ENCODE measurements around the gene NCEH1. TPM values are rescaled to one million over a fixed set of nuclear protein-coding genes. Genes with fewer than 3 reads are reported as not detected.

Gene NCEH1
- total and polyA plus RNA-seq, 10 of the 15 experiments (the other 5 are each of a cell fraction or from before 2014, with no cell fraction given) = 1.8 to 8.1 (median 4.5) TPM

DNA sequence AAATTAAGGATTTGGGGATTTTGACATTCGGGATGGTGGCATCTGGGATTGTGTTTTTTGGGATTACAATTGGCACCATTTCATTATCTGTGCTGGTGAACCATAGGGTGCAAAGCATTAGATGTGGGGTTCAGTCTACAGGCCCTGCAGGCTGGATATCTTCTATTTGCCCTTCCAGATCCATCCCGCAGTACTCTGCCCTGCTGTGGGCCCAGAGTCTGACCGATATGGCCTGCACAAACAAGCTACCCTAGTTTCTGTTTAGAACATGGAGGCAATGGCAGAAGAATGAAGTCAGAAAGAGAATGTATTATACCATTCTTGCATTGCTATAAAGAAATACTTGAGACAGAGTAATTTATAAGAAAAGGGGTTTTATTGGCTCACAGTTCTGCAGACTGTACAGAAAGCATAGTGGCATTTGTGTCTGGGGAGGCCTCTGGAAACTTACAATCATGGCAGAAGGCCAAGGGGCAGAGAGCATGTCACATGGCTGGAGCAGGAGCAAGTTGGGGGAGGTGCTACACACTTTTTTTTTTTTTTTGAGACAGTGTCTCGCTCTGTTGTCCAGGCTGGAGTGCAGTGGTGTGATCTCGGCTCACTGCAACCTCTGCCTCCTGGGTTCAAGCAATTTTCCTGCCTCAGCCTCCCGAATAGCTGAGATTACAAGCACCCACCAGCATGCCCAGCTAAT is 93.7 kb downstream of the NCEH1 start:
- intact Hi-C loops (cut with micrococcal nuclease; ENCODE audit: unreplicated experiment) = no loop called here
- CTCF ChIA-PET = interaction anchor here (1.0 to 1.2 kb wide), 3 partner anchors 9 to 156 kb away, joined by 3 read pairs; no protein-coding TSS in a partner anchor
- RAD21 ChIA-PET (ENCODE audit: unreplicated experiment) = interaction anchor here (1.2 to 1.6 kb wide), 2 partner anchors 21 kb away, joined by 3 to 4 read pairs; no protein-coding TSS in a partner anchor

More for the DNA sequence above, 93.7 kb downstream of the NCEH1 start:
- Histone ChIP-seq H3K79me2 (ENCODE audit: control insufficient read depth, insufficient read depth, low read length) (no peaks in the 10 kb centered on the region), H2AFZ (ENCODE audit: control insufficient read depth, low read depth, low read length) (no peak overlapping the region), H3K9me3 (replicated peaks; ENCODE audit: control insufficient read depth, insufficient read depth, low read length) (peaks cover 12% of the 10 kb centered on the region; the same call in 2 of the 3 replicates), H3K36me3 (ENCODE audit: control insufficient read depth in 2 of 2, insufficient read depth in 2 of 2, low read length in 1 of 2) (no peaks in the 10 kb centered on the region), H3K4me1 (ENCODE audit: control insufficient read depth, insufficient read depth, low read length) (peaks cover 3% of the 10 kb centered on the region; the same call in 1 of the 2 replicates), H3K27ac (ENCODE audit: control insufficient read depth, insufficient read depth) (no peak overlapping the region), H3K27me3 (replicated peaks in 1 of 2; ENCODE audit: control insufficient read depth in 2 of 2, insufficient read depth in 2 of 2, low read length in 1 of 2) (no peaks in the 10 kb centered on the region), H4K20me1 (ENCODE audit: control insufficient read depth, insufficient read depth) (no peaks in the 10 kb centered on the region), H3K4me2 (ENCODE audit: control insufficient read depth, insufficient read depth) (no peak overlapping the region), H3K9ac (ENCODE audit: control insufficient read depth, insufficient read depth, low read length) (no peak overlapping the region), H3K4me3 (no peak overlapping the region)
- TF ChIP-seq POLR2AphosphoS2 (IDR thresholded peaks at IDR 0.05; ENCODE audit: low read depth, low read length) (no peak), ZNF24 (IDR thresholded peaks at IDR 0.05) (no peak), BMI1 (IDR thresholded peaks at IDR 0.05; ENCODE audit: borderline replicate concordance) (no peak), IKZF1 (conservative IDR thresholded peaks at IDR 0.05) (no peak), ETV6 (conservative IDR thresholded peaks at IDR 0.05 in 1 of 2, IDR thresholded peaks at IDR 0.05 in 1 of 2; ENCODE audit: borderline replicate concordance in 1 of 2, low read depth in 1 of 2) (no peak), HCFC1 (IDR thresholded peaks at IDR 0.05; ENCODE audit: low read length) (no peak), PAX5 (IDR thresholded peaks at IDR 0.05; ENCODE audit: borderline replicate concordance, low read depth, low read length) (no peak), RAD51 (IDR thresholded peaks at IDR 0.05) (no peak)
- TF ChIP-seq, protein P1, sequence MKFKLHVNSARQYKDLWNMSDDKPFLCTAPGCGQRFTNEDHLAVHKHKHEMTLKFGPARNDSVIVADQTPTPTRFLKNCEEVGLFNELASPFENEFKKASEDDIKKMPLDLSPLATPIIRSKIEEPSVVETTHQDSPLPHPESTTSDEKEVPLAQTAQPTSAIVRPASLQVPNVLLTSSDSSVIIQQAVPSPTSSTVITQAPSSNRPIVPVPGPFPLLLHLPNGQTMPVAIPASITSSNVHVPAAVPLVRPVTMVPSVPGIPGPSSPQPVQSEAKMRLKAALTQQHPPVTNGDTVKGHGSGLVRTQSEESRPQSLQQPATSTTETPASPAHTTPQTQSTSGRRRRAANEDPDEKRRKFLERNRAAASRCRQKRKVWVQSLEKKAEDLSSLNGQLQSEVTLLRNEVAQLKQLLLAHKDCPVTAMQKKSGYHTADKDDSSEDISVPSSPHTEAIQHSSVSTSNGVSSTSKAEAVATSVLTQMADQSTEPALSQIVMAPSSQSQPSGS (IDR thresholded peaks at IDR 0.05; ENCODE audit: low read length) = no peak
- TF ChIP-seq, protein P2, sequence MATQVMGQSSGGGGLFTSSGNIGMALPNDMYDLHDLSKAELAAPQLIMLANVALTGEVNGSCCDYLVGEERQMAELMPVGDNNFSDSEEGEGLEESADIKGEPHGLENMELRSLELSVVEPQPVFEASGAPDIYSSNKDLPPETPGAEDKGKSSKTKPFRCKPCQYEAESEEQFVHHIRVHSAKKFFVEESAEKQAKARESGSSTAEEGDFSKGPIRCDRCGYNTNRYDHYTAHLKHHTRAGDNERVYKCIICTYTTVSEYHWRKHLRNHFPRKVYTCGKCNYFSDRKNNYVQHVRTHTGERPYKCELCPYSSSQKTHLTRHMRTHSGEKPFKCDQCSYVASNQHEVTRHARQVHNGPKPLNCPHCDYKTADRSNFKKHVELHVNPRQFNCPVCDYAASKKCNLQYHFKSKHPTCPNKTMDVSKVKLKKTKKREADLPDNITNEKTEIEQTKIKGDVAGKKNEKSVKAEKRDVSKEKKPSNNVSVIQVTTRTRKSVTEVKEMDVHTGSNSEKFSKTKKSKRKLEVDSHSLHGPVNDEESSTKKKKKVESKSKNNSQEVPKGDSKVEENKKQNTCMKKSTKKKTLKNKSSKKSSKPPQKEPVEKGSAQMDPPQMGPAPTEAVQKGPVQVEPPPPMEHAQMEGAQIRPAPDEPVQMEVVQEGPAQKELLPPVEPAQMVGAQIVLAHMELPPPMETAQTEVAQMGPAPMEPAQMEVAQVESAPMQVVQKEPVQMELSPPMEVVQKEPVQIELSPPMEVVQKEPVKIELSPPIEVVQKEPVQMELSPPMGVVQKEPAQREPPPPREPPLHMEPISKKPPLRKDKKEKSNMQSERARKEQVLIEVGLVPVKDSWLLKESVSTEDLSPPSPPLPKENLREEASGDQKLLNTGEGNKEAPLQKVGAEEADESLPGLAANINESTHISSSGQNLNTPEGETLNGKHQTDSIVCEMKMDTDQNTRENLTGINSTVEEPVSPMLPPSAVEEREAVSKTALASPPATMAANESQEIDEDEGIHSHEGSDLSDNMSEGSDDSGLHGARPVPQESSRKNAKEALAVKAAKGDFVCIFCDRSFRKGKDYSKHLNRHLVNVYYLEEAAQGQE (IDR thresholded peaks at IDR 0.05; ENCODE audit: low read depth, low read length) = no peak
- TF ChIP-seq, protein P3, sequence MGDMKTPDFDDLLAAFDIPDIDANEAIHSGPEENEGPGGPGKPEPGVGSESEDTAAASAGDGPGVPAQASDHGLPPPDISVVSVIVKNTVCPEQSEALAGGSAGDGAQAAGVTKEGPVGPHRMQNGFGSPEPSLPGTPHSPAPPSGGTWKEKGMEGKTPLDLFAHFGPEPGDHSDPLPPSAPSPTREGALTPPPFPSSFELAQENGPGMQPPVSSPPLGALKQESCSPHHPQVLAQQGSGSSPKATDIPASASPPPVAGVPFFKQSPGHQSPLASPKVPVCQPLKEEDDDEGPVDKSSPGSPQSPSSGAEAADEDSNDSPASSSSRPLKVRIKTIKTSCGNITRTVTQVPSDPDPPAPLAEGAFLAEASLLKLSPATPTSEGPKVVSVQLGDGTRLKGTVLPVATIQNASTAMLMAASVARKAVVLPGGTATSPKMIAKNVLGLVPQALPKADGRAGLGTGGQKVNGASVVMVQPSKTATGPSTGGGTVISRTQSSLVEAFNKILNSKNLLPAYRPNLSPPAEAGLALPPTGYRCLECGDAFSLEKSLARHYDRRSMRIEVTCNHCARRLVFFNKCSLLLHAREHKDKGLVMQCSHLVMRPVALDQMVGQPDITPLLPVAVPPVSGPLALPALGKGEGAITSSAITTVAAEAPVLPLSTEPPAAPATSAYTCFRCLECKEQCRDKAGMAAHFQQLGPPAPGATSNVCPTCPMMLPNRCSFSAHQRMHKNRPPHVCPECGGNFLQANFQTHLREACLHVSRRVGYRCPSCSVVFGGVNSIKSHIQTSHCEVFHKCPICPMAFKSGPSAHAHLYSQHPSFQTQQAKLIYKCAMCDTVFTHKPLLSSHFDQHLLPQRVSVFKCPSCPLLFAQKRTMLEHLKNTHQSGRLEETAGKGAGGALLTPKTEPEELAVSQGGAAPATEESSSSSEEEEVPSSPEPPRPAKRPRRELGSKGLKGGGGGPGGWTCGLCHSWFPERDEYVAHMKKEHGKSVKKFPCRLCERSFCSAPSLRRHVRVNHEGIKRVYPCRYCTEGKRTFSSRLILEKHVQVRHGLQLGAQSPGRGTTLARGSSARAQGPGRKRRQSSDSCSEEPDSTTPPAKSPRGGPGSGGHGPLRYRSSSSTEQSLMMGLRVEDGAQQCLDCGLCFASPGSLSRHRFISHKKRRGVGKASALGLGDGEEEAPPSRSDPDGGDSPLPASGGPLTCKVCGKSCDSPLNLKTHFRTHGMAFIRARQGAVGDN (IDR thresholded peaks at IDR 0.05) = no peak
- WGBS (ENCODE audit: insufficient coverage, insufficient replicate concordance, low lambda C conversion rate, missing lambda C conversion rate) = 86% methylated on average over 5 of the region's 6 CpGs
- ChIA-PET SMC1A (ENCODE audit: uncharacterized antibody, unreplicated experiment) (interaction anchor here (1.0 to 1.7 kb wide), 3 partner anchors 10 to 21 kb away, joined by 3 to 8 read pairs (median 4); no protein-coding TSS in a partner anchor), POLR2A (no interaction called here)
- FAIRE-seq (no peak), DNase-seq (ENCODE audit: low read depth, low spot score) (no peak), ATAC-seq (no peak)
- BruUV-seq (replicated peaks) = no TSS peak
- in situ Hi-C loops (cut with MboI) = no loop called here
